ENCODE results near the gene PMM2. TPM values are rescaled to one million over a fixed set of nuclear protein-coding genes. Genes with fewer than 3 reads are reported as not detected.
A peak's percentile ranks its signal among the peaks of the same experiment; 100 is the strongest.

Gene PMM2
- total and polyA plus RNA-seq, 2 donors from 2014 or later = 21.5 to 39.5 TPM

- Histone ChIP-seq H3K36me3 (ENCODE audit: control insufficient read depth in 2 of 3, insufficient read depth in 3 of 3, low read length in 3 of 3) (no peaks in the 10 kb centered on the region), H3K27me3 (ENCODE audit: control insufficient read depth, insufficient read depth, low read length) (no peaks in the 10 kb centered on the region), H3K4me1 (ENCODE audit: control insufficient read depth in 2 of 3, insufficient read depth in 2 of 3, low read depth in 1 of 3, low read length in 3 of 3) (peaks cover 0 to 41% (median 29%) of the 10 kb centered on the region in 3 donors), H3K9ac (ENCODE audit: low read length in 3 of 3) (peak overlapping the region; percentile 17 to 76 (median 18)), H3K4me3 (ENCODE audit: low read length in 3 of 3) (peak overlapping the region; percentile 66 to 86 (median 83)), H3K27ac (ENCODE audit: low read depth in 2 of 2, low read length in 2 of 2) (peak overlapping the region; percentile 38 to 77), H3K9me3 (ENCODE audit: control insufficient read depth in 2 of 3, insufficient read depth in 1 of 3, low read length in 3 of 3) (no peaks in the 10 kb centered on the region)
- FAIRE-seq = no peak
- intact Hi-C loops (cut with DNase I) = no loop called here
- peak in 3 of 5 donors; percentile 48 to 76 (median 58) for DNase-seq
- TF ChIP-seq CTCF (IDR thresholded peaks at IDR 0.05; ENCODE audit: borderline replicate concordance, extremely low read depth, insufficient read depth) = no peak
These were observed 69.7 kb downstream of the PMM2 start for GRCh38 chr16:8867216-8867931.

- H3K9ac ChIP-seq (ENCODE audit: low read length in 3 of 3) = peak overlapping the region; percentile 17 to 76 (median 18)
- H3K27ac ChIP-seq (ENCODE audit: low read depth in 2 of 2, low read length in 2 of 2) = peak overlapping the region; percentile 38 to 77
- no peaks in the 10 kb centered on the region for H3K27me3 ChIP-seq (ENCODE audit: control insufficient read depth, insufficient read depth, low read length)
- H3K4me1 ChIP-seq (ENCODE audit: control insufficient read depth in 2 of 3, insufficient read depth in 2 of 3, low read depth in 1 of 3, low read length in 3 of 3) = peaks cover 0 to 35% (median 23%) of the 10 kb centered on the region in 3 donors
- no peaks in the 10 kb centered on the region for H3K9me3 ChIP-seq (ENCODE audit: control insufficient read depth in 2 of 3, insufficient read depth in 1 of 3, low read length in 3 of 3)
- intact Hi-C loops (cut with DNase I) = no loop called here
- peak overlapping the region; percentile 66 to 86 (median 83) for H3K4me3 ChIP-seq (ENCODE audit: low read length in 3 of 3)
- no peaks in the 10 kb centered on the region for H3K36me3 ChIP-seq (ENCODE audit: control insufficient read depth in 2 of 3, insufficient read depth in 3 of 3, low read length in 3 of 3)
- no peak for TF ChIP-seq CTCF (IDR thresholded peaks at IDR 0.05; ENCODE audit: borderline replicate concordance, extremely low read depth, insufficient read depth)
- FAIRE-seq = no peak
- DNase-seq = peak in 1 of 5 donors; percentile 24
These were observed 70.3 kb downstream of the PMM2 start for GRCh38 chr16:8867932-8868415.

- DNase-seq = peak; percentile 93 to 97 (median 96)
- Histone ChIP-seq H3K9ac (ENCODE audit: low read length in 3 of 3) (peak within 1 kb of the TSS; percentile 18 to 76 (median 20)), H3K36me3 (ENCODE audit: control insufficient read depth in 2 of 3, insufficient read depth in 3 of 3, low read length in 3 of 3) (no peaks in the 10 kb centered on the region), H3K27me3 (ENCODE audit: control insufficient read depth, insufficient read depth, low read length) (no peaks in the 10 kb centered on the region), H3K27ac (ENCODE audit: low read depth in 2 of 2, low read length in 2 of 2) (peak within 1 kb of the TSS; percentile 76 to 85), H3K4me3 (ENCODE audit: low read length in 3 of 3) (peak within 1 kb of the TSS; percentile 66 to 86 (median 83)), H3K4me1 (ENCODE audit: control insufficient read depth in 2 of 3, insufficient read depth in 2 of 3, low read depth in 1 of 3, low read length in 3 of 3) (peaks cover 0 to 30% (median 18%) of the 10 kb centered on the region in 3 donors), H3K9me3 (ENCODE audit: control insufficient read depth in 2 of 3, insufficient read depth in 1 of 3, low read length in 3 of 3) (no peaks in the 10 kb centered on the region)
- intact Hi-C loops (cut with DNase I) = no loop called here
- no peak for FAIRE-seq
- no peak for TF ChIP-seq CTCF (IDR thresholded peaks at IDR 0.05; ENCODE audit: borderline replicate concordance, extremely low read depth, insufficient read depth)
These were observed 71.0 kb downstream of the PMM2 start, which contains the start of gene CARHSP1 for GRCh38 chr16:8868416-8869211. Gene CARHSP1 (minus strand): TSS chr16:8869006. CDS start chr16:8859328, 9,678 bp downstream.

All from kidney (tissue), 14 donors.